ENCODE results near the gene TJP3. TPM values are rescaled to one million over a fixed set of nuclear protein-coding genes. Genes with fewer than 3 reads are reported as not detected.

Gene TJP3
- polyA plus RNA-seq, 1 donor from 2014 or later, result 0.15 TPM

GRCh38 chr19:3695124-3695733 lies 13.0 kb upstream of the TJP3 start:
- no peaks in the 10 kb centered on the region for H3K9me3 ChIP-seq (ENCODE audit: low read length)
- H3K27me3 ChIP-seq (ENCODE audit: insufficient read depth, low read depth, low read length), result no peaks in the 10 kb centered on the region
- H3K9ac ChIP-seq (ENCODE audit: low read length), result no peak overlapping the region
- peaks cover 24% of the 10 kb centered on the region for H3K79me2 ChIP-seq (replicated peaks; ENCODE audit: insufficient read depth, low read length)
- TF ChIP-seq POLR2AphosphoS5 (IDR thresholded peaks at IDR 0.05) (no peak), EP300 (conservative IDR thresholded peaks at IDR 0.05; ENCODE audit: poor library complexity, severe bottlenecking) (no peak), RAD21 (conservative IDR thresholded peaks at IDR 0.05) (no peak), SMC3 (conservative IDR thresholded peaks at IDR 0.05; ENCODE audit: poor library complexity) (no peak), MXI1 (conservative IDR thresholded peaks at IDR 0.05; ENCODE audit: poor library complexity, severe bottlenecking) (no peak), REST (IDR thresholded peaks at IDR 0.05; ENCODE audit: borderline replicate concordance) (no peak), TAF1 (IDR thresholded peaks at IDR 0.05; ENCODE audit: low read depth) (no peak)
- H3F3A ChIP-seq (ENCODE audit: insufficient read depth, low read length, poor library complexity, severe bottlenecking), result no peaks in the 10 kb centered on the region
- H3K27ac ChIP-seq (ENCODE audit: low read length), result no peak overlapping the region
- H3K4me3 ChIP-seq (ENCODE audit: low read length), result no peak overlapping the region
- no peaks in the 10 kb centered on the region for H4K20me1 ChIP-seq (ENCODE audit: insufficient read depth)
- no peaks in the 10 kb centered on the region for H3K36me3 ChIP-seq (ENCODE audit: insufficient read depth, low read length)
- no peak overlapping the region for H3K4me2 ChIP-seq (ENCODE audit: low read length)
- H3K9me2 ChIP-seq (ENCODE audit: insufficient read depth, low read length), result no peaks in the 10 kb centered on the region
- no peak overlapping the region for H2AFZ ChIP-seq (ENCODE audit: low read depth, low read length)

GRCh38 chr19:3695986-3696659 lies 12.1 kb upstream of the TJP3 start:
- H3F3A ChIP-seq (ENCODE audit: insufficient read depth, low read length, poor library complexity, severe bottlenecking), result no peaks in the 10 kb centered on the region
- H3K27ac ChIP-seq (ENCODE audit: low read length), result no peak overlapping the region
- TF ChIP-seq CTCF (IDR thresholded peaks at IDR 0.05; ENCODE audit: poor library complexity, severe bottlenecking) (no peak), POLR2AphosphoS5 (IDR thresholded peaks at IDR 0.05) (no peak), RAD21 (conservative IDR thresholded peaks at IDR 0.05) (no peak), SMC3 (conservative IDR thresholded peaks at IDR 0.05; ENCODE audit: poor library complexity) (no peak), REST (IDR thresholded peaks at IDR 0.05; ENCODE audit: borderline replicate concordance) (no peak), EP300 (conservative IDR thresholded peaks at IDR 0.05; ENCODE audit: poor library complexity, severe bottlenecking) (no peak), TAF1 (IDR thresholded peaks at IDR 0.05; ENCODE audit: low read depth) (no peak), EZH2 (IDR thresholded peaks at IDR 0.05; ENCODE audit: borderline replicate concordance, insufficient read depth, low read length, poor library complexity, severe bottlenecking) (no peak), MXI1 (conservative IDR thresholded peaks at IDR 0.05; ENCODE audit: poor library complexity, severe bottlenecking) (no peak)

More at GRCh38 chr19:3695986-3696659, 12.1 kb upstream of the TJP3 start:
- no peaks in the 10 kb centered on the region for H3K27me3 ChIP-seq (ENCODE audit: insufficient read depth, low read depth, low read length)
- no peak overlapping the region for H2AFZ ChIP-seq (ENCODE audit: low read depth, low read length)
- no peak overlapping the region for H3K4me3 ChIP-seq (ENCODE audit: low read length)
- H3K9me2 ChIP-seq (ENCODE audit: insufficient read depth, low read length), result no peaks in the 10 kb centered on the region
- H3K9ac ChIP-seq (ENCODE audit: low read length), result no peak overlapping the region
- no peaks in the 10 kb centered on the region for H4K20me1 ChIP-seq (ENCODE audit: insufficient read depth)
- no peak overlapping the region for H3K4me2 ChIP-seq (ENCODE audit: low read length)
- peaks cover 24% of the 10 kb centered on the region for H3K79me2 ChIP-seq (replicated peaks; ENCODE audit: insufficient read depth, low read length)
- no peaks in the 10 kb centered on the region for H3K36me3 ChIP-seq (ENCODE audit: insufficient read depth, low read length)
- no peaks in the 10 kb centered on the region for H3K9me3 ChIP-seq (ENCODE audit: low read length)

Data from neural cell (in vitro differentiated cells).